Ascending aorta (tissue), 2 donors: ENCODE measurements around the gene TCL1A. TPM values are rescaled to one million over a fixed set of nuclear protein-coding genes. Genes with fewer than 3 reads are reported as not detected.

Experiments
- DNase-seq, 2 donors: peaks; one replicate each; pipeline ENCODE4 v3.0.0-alpha.2; 2019; ENCODE audit warnings: low spot score in 2 of 2
- H3K27ac ChIP-seq, 2 donors: fragments of 200-600 bp; sonication (generic); one replicate each; pipeline ENCODE4 v1.5.1; 2016 to 2017; ENCODE audit warnings: mild to moderate bottlenecking in 1 of 2
- H3K27me3 ChIP-seq: fragments of 200-600 bp; sonication (generic); one replicate; pipeline ENCODE4 v1.5.1; 2017
- H3K36me3 ChIP-seq, 2 donors: fragments of 200-600 bp; sonication (generic); one replicate each; pipeline ENCODE4 v1.5.1; 2016
- H3K4me1 ChIP-seq, 2 donors: fragments of 200-600 bp; sonication (generic); one replicate each; pipeline ENCODE4 v1.5.1; 2016 to 2017; ENCODE audit warnings: mild to moderate bottlenecking in 1 of 2
- H3K4me3 ChIP-seq, 2 donors: fragments of 200-600 bp; sonication (generic); one replicate each; pipeline ENCODE4 v1.5.1; 2016 to 2017; ENCODE audit warnings: mild to moderate bottlenecking in 1 of 2
- H3K9me3 ChIP-seq, 2 donors: fragments of 200-600 bp; sonication (generic); one replicate each; pipeline ENCODE4 v1.5.1; 2016
- CTCF ChIP-seq, 3 experiments: fragments of 200-600 bp in 2 of 3; fragments of 450-650 bp in 1 of 3; sonication (generic) in 2 of 3; IDR thresholded peaks; one replicate each; pipeline ENCODE4 v1.5.1; 2016 to 2019; ENCODE audit warnings: antibody characterized with exemption in 3 of 3, mild to moderate bottlenecking in 1 of 3, moderate library complexity in 1 of 3
- intact Hi-C: fragments of 100-400 bp; cut with DNase I; formaldehyde crosslinking; loops from one replicate; pipeline ENCODE4 v1.15.1; 2023
- total RNA-seq: library from RNA; depleted of rRNA; stranded (reverse); fragments of >200 nt; gene quantifications from one replicate; pipeline ENCODE4 v1.1.0, GENCODE V29; 2016

Gene TCL1A
- total RNA-seq, 1 donor from 2014 or later, result not detected

GRCh38 chr14:95690815-95691214, 23.1 kb downstream of the TCL1A start:
- H3K4me3 ChIP-seq, result no peak overlapping the region
- intact Hi-C loops, result no loop called here
- no peaks in the 10 kb centered on the region for H3K36me3 ChIP-seq
- no peaks in the 10 kb centered on the region for H3K9me3 ChIP-seq
- no peak for DNase-seq
- no peak for TF ChIP-seq CTCF (IDR thresholded peaks at IDR 0.05)
- no peaks in the 10 kb centered on the region for H3K27me3 ChIP-seq
- H3K27ac ChIP-seq, result no peak overlapping the region
- H3K4me1 ChIP-seq, result no peaks in the 10 kb centered on the region

GRCh38 chr14:95689441-95689840, 24.5 kb downstream of the TCL1A start:
- no peaks in the 10 kb centered on the region for H3K36me3 ChIP-seq
- DNase-seq, result no peak
- no peak overlapping the region for H3K4me3 ChIP-seq
- no peaks in the 10 kb centered on the region for H3K4me1 ChIP-seq
- no peaks in the 10 kb centered on the region for H3K9me3 ChIP-seq
- no peaks in the 10 kb centered on the region for H3K27me3 ChIP-seq
- no peak for TF ChIP-seq CTCF (IDR thresholded peaks at IDR 0.05)
- intact Hi-C loops, result no loop called here
- H3K27ac ChIP-seq, result no peak overlapping the region

GRCh38 chr14:95686935-95687334, 27.0 kb downstream of the TCL1A start:
- no peak for DNase-seq
- H3K9me3 ChIP-seq, result no peaks in the 10 kb centered on the region
- intact Hi-C loops, result no loop called here
- TF ChIP-seq CTCF (IDR thresholded peaks at IDR 0.05), result no peak
- no peak overlapping the region for H3K4me3 ChIP-seq
- H3K4me1 ChIP-seq, result no peaks in the 10 kb centered on the region
- H3K27ac ChIP-seq, result no peak overlapping the region
- H3K27me3 ChIP-seq, result no peaks in the 10 kb centered on the region
- H3K36me3 ChIP-seq, result no peaks in the 10 kb centered on the region

GRCh38 chr14:95685978-95686922, 27.7 kb downstream of the TCL1A start, which contains the start of gene TCL1B:
TCL1B (plus strand) TSS chr14:95686426; CDS start chr14:95686468, 42 bp downstream.
- Histone ChIP-seq H3K4me1 (no peaks in the 10 kb centered on the region), H3K9me3 (no peaks in the 10 kb centered on the region), H3K27me3 (no peaks in the 10 kb centered on the region), H3K4me3 (no peak within 1 kb of the TSS), H3K36me3 (no peaks in the 10 kb centered on the region), H3K27ac (no peak within 1 kb of the TSS)
- intact Hi-C loops, result no loop called here
- no peak for DNase-seq
- TF ChIP-seq CTCF (IDR thresholded peaks at IDR 0.05), result no peak

GRCh38 chr14:95683793-95684192, 30.1 kb downstream of the TCL1A start:
- Histone ChIP-seq H3K4me1 (no peaks in the 10 kb centered on the region), H3K27me3 (no peaks in the 10 kb centered on the region), H3K36me3 (no peaks in the 10 kb centered on the region), H3K9me3 (no peaks in the 10 kb centered on the region), H3K27ac (no peak overlapping the region), H3K4me3 (no peak overlapping the region)
- DNase-seq, result peak in 1 of 2 donors; percentile 50
- intact Hi-C loops, result no loop called here
- TF ChIP-seq CTCF (IDR thresholded peaks at IDR 0.05), result peak in 1 of 3 experiments; percentile 16
